Hepatocyte (in vitro differentiated cells): Measurements from ENCODE around the gene TRMT44.

Experiments
- CTCF ChIP-seq: fragments of 200-600 bp; sonication (generic); IDR thresholded peaks from 2 replicates; pipeline ENCODE4 v1.5.1; 2016; ENCODE audit warnings: antibody characterized with exemption, mild to moderate bottlenecking; ENCODE audit not compliant: poor library complexity
- EZH2 ChIP-seq: fragments of 200-600 bp; sonication (generic); IDR thresholded peaks from 2 replicates; pipeline ENCODE4 v1.6.1; 2016; ENCODE audit warnings: antibody characterized with exemption, mild to moderate bottlenecking, borderline replicate concordance

GRCh38 chr4:8475751-8476575, 35.4 kb downstream of the TRMT44 start:
- TF ChIP-seq CTCF (no peak), EZH2 (no peak)
